ENCODE data around the gene AKT3.

GRCh38 chr1:243639027-243639658, 210.9 kb downstream of the AKT3 start:
- TF ChIP-seq, protein P1, sequence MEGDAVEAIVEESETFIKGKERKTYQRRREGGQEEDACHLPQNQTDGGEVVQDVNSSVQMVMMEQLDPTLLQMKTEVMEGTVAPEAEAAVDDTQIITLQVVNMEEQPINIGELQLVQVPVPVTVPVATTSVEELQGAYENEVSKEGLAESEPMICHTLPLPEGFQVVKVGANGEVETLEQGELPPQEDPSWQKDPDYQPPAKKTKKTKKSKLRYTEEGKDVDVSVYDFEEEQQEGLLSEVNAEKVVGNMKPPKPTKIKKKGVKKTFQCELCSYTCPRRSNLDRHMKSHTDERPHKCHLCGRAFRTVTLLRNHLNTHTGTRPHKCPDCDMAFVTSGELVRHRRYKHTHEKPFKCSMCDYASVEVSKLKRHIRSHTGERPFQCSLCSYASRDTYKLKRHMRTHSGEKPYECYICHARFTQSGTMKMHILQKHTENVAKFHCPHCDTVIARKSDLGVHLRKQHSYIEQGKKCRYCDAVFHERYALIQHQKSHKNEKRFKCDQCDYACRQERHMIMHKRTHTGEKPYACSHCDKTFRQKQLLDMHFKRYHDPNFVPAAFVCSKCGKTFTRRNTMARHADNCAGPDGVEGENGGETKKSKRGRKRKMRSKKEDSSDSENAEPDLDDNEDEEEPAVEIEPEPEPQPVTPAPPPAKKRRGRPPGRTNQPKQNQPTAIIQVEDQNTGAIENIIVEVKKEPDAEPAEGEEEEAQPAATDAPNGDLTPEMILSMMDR (IDR thresholded peaks at IDR 0.05 in 4 of 5, conservative IDR thresholded peaks at IDR 0.05 in 1 of 5) = no peak
- TF ChIP-seq POLR2A (IDR thresholded peaks at IDR 0.05) = no peak

Data from gastrocnemius medialis (tissue), 4 donors.